HG02610 (cell line): ENCODE data around the gene SLC7A4.
"Not testable (repeated sequence)": the region's sequence is repeated elsewhere in the genome, so short reads cannot be mapped to it uniquely, and the experiment has no call there.

Source experiments
- ATAC-seq: cut with Tn5 transposase; IDR thresholded peaks from one replicate; pipeline ENCODE4 v1.9.1; 2021; ENCODE audit warnings: mild to moderate bottlenecking, moderate library complexity; ENCODE audit not compliant: unreplicated experiment

The SLC7A4 gene

DNA sequence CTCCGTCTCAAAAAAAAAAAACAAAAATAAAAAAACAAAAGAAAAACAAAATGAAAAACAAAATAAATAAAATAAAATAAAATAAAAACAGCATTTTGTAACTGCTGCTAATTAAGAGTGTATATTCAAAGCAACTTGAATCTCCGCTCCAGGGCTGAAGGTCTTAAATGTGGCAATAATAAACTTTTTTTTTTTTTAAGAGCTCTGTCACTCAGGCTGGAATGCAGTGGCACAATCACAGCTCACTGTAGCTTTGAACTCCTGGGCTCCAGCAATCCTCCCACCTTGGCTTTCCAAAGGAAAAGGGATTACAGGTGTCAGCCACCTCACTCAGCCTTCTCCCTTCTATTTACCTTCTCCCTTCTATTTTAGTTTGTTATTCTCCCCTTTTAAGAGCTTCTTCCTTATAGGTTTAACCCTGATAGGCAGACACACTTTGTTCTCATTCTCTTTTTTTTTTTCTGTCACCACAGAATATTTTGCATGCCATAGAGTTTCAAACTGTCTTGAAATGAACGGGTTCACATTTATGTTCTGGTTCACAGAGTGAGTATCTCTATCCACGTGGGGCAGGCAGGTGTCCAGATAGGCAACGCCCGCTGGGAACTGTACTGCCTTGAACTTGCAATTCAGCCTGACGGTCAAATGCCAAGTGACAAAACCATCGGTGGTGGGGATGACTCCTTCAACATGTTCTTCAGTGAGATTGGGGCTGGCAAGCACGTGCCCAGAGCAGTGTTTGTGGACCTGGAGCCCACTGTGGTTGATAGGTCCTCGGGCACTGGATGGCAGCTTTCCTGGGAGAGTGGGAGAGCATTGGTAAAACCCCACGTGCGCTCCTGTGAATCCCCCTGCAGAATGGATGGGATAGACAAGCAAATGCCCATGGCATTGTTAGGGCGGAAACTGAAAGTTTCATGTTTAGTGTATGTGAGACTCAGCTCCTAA lies 32.8 kb upstream of the SLC7A4 start:
- no peak for ATAC-seq

DNA sequence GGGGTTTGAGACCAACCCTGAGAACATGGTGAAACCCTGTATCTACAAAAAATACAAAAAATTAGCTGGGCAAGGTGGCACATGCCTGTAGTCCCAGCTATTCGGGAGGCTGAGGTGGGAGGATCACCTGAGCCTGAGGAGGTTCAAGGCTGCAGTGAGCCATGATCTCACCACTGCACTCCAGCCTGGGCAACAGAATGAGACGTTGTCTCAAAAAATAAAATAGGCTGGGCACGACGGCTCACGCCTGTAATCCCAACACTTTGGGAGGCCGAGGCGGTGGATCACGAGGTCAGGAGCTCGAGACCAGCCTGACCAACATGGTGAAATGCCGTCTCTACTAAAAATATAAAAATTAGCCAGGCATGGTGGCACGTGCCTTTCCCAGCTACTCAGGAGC lies 32.1 kb upstream of the SLC7A4 start:
- not testable (repeated sequence) for ATAC-seq

DNA sequence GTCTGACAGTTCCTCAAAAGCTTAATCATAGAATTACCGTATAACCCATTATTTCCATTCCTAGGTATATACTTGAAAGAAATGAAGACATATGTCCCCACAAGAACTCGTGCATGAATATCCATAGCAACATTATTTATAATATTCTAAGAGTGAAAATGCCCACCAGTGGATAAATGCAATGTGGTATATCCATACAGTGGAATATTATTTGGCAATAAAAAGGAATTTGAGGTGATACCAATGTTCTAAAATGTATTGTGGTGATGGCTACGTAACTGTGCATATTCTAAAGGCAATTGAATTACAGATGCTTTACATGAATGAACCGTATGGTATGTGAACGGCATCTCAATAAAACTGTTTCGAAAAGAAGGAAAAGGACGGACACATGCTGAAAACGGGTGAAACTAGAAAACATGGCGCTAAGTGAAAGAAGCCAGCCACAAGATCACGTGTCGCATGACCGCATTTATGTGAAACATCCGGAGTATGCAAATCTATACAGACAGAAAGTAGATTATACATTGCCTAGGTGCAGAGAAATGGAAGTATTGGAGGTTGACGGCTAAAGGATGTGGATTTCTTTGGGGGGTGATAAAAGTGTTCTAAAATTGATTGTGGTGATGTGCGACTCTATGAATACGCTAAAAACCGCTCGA lies 29.4 kb upstream of the SLC7A4 start:
- not testable (repeated sequence) for ATAC-seq

- not testable (repeated sequence) for ATAC-seq
Measured at GRCh38 chr22:21060363-21060762, 28.0 kb upstream of the SLC7A4 start.

DNA sequence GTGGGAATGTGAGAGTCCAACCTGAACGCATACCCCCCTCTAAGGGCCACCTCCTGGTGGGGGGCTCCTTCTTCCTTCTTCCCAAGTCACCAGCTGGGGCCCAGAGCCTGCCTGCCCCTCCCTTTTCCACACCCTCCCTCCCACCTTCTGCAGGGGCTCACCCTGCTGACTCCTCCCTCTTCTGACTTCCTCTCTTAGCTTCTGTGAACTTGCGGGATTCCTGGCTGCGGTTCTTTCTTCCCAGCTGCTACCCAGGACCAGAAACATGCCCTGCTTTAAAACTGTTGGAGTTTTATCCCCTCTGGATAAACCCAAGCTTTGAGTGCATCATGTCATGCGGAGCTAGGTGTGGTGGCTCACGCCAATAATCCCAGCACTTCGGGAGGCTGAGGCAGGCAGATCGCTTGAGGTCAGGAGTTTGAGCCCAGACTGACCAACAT lies 23.5 kb upstream of the SLC7A4 start:
- ATAC-seq = no peak

DNA sequence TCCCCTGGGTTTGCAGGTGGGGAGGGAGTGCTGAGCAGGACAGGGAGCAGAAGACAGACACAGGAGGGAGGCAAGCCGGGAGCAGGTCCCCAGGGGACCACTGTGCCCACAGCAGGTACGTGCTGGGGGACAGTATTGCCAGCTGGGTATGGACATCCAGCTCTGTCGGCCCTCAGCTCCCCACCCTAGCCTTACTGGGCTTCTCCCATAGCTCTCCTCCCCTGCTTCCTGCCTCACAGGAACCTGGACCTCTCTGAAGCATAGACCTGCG lies 23.1 kb upstream of the SLC7A4 start:
- no peak for ATAC-seq

DNA sequence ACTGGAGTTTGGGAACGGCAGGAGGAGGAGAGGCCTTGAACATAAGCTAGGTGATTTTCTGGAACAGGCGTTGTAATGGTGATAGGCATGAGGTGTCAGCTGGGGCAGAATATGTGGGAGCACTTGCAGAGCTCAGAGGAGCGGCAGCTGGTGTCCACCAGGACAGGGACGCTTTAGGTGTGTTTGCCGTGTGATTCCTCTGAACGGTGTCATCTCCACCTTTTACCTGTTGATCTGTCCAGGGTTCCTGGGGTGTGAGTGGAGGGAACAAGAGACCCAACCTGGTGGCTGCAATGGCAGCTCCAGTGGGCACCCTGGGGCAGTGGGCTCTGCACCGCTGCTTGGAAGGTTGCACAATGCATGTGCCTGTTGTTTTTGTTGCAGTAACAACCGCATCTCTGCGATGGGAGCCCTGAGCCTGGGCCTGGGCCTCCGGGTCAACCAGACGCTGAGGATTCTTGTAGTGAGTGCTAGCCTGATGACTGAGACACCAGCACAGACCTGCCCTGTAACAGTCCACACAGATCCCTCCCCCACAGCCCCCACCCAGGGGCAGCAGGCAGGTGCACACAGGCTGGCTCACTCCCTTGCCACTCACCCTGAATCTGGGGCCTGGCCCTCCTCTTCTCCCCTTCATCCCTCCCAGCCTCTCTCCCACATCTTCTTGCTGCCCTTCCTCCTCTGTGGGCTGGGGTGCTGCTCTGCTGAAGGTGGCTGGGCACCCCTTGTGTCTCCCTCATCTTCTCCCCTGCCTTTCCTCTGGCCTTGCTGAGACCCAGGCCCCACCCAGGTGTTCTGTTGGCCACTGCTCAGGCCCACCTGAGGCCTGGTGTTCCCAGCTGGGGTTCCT lies 22.6 kb upstream of the SLC7A4 start:
- ATAC-seq = no peak

GRCh38 chr22:21054046-21054713 lies 21.8 kb upstream of the SLC7A4 start:
- no peak for ATAC-seq

DNA sequence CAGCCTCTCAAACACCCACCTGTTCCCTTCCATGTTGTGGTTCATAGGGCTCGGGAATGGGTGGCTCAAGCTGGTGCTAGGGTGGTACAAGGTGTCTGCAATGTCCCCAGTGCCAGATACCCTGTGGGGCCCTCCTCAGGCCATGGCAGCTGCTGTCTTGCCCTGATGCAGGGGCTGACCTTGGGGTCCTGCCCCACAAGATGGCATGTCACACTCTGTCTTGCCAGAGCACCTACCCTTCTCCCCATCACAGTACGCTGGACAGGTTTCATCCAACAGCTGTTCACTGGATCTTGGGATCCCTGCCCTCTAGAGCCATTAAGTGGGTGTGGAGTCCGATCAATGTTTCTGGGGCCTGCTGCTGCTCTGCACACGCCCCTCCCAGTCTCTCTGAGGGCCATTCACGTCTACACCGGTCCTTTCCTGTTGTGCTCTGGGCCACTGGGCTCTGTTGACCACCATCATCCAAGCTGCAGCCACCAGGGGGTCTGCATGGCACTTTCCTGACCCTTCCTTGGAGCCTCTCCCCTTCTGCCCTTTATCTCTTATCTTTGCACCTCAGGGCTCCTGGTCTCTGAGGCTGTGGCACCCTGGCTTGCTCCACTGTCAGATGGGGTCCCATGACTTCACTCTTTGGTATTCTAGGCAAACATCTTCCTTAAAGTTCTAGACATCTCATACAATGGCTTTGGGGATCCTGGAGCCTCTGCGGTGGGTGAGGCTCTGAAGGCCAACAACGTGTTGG lies 20.5 kb upstream of the SLC7A4 start:
- ATAC-seq = no peak

- no peak for ATAC-seq
Measured at GRCh38 chr22:21051831-21052400, 19.6 kb upstream of the SLC7A4 start.

GRCh38 chr22:21051145-21051830 lies 18.9 kb upstream of the SLC7A4 start:
- no peak for ATAC-seq

DNA sequence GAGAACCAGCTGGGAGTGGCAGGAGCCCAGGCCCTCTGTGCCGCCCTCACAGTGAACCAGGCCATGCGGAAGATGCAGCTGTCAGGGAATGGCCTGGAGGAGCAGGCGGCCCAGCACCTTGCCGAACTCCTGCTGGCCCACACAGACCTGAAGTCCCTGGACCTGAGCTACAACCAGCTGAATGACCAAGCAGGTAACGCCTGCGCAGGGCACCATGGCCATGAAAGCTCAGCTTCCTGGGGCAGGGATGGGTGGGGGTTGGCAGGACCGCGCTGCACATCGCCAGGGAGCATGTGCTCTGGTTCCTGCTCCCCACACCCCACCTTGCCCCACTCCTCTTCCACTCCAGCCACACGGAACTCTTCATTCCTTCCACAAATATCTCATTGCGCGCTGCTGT lies 16.6 kb upstream of the SLC7A4 start:
- not testable (repeated sequence) for ATAC-seq

GRCh38 chr22:21048448-21048847 lies 16.1 kb upstream of the SLC7A4 start:
- not testable (repeated sequence) for ATAC-seq

DNA sequence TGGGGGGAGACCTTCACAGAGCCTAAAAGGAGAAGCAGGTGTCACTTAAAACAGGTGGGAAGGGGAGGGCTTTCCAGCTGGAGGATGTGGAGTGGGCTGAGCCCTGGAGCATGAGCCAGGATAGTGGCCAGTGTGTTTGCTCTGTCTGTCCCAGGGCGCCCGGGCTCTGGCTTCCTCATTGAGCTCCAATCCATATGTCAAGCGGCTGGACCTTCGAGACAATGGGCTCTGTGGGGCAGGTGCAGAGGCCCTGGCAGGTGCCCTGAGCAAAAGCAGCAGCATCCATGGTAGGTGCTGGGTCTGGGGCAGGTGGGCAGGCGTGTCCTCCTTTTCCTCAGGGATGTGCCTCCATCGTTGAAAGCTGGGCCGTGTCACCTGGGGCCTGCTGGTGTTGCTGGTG lies 15.4 kb upstream of the SLC7A4 start:
- no peak for ATAC-seq

- ATAC-seq = no peak
Measured at GRCh38 chr22:21047035-21047661, 14.8 kb upstream of the SLC7A4 start.

GRCh38 chr22:21045585-21046294 lies 13.4 kb upstream of the SLC7A4 start, which contains the start of gene LRRC74B:
Gene LRRC74B, plus strand, starts transcription at chr22:21045946. Its CDS starts 41 bp downstream, at chr22:21045987.
- peak; percentile 76 for ATAC-seq

DNA sequence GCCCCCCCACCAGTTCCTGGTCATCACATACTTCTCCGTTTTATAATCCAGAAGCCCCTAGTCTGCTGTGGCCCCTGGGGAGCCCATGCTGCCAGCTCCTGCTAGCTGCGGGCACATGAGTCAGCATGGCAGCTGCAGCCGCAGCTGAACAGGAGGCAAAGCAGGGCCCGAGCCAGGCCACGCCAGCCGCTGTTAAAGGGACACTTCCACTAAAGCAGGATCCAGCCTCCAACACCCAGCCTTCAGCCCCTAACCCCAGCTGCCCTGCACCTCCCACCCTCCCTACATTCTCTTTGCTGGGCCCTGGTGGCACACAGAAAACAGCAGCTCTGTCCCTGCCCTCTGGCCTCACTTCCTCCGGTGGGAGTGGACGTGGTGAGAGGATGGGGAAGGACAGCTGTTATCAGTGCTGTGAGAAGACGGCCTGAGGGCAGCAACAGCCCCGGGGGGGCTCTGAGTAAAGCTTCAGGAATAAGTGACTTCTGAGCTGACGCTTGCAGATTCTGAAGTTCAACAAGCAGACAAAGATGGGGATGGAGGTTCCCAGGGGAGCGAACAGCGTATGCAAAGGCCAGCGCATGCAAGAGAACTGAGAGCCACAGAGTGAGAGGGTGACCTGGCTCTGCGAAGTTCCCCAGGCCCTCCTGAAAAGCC lies 12.7 kb upstream of the SLC7A4 start:
- no peak for ATAC-seq
